ENCODE data around the gene TANC1. TPM values are rescaled to one million over a fixed set of nuclear protein-coding genes. Genes with fewer than 3 reads are reported as not detected.

The TANC1 gene
- total and polyA plus RNA-seq, 2 donors (not counting 3 experiments of a cell fraction or from before 2014, with no cell fraction given) = 58.9 to 99.4 TPM

DNA sequence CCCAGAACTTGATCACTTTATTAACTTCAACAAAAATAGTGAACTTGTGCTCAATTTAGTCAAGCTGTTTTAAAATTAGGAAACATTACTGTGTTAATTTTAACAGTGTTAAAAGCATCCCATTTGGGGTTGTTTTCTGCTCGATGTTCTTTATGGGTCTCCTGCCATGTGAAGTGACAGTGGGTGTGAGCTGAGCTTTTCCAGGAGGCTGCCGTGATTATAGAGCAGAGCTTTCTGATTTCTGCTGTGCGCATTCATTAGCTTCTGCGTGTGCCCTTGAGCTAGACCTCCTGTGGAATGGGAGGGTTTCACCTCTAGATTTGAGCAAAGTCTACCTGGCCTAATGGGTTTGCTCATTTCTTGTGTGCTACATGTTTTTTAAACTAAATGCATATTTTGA, 196.6 kb downstream of the TANC1 start:
- Histone ChIP-seq H3K36me3 (ENCODE audit: control insufficient read depth in 2 of 2, extremely low read depth in 1 of 2, insufficient read depth in 2 of 2, low read length in 2 of 2) (peaks cover 8 to 18% of the 10 kb centered on the region in 2 experiments), H3K9me1 (replicated peaks; ENCODE audit: control insufficient read depth, extremely low read depth, insufficient read depth, low read length) (no peaks in the 10 kb centered on the region), H4K20me1 (replicated peaks; ENCODE audit: control insufficient read depth, extremely low read depth, insufficient read depth, low read length) (peaks cover 4% of the 10 kb centered on the region), H3K9ac (replicated peaks; ENCODE audit: extremely low read depth, insufficient read depth, low read length) (no peak overlapping the region), H3K27ac (ENCODE audit: insufficient read depth, low read depth, low read length) (no peak overlapping the region), H3K9me3 (replicated peaks; ENCODE audit: control insufficient read depth, insufficient read depth, low read length) (no peaks in the 10 kb centered on the region), H3K27me3 (ENCODE audit: control insufficient read depth in 2 of 2, insufficient read depth in 2 of 2, low read length in 2 of 2) (no peaks in the 10 kb centered on the region), H3K4me2 (ENCODE audit: insufficient read depth, low read length) (no peak overlapping the region), H3K79me2 (ENCODE audit: control insufficient read depth, insufficient read depth, low read length) (peaks cover 2% of the 10 kb centered on the region), H2AFZ (ENCODE audit: low read depth, low read length) (no peak overlapping the region), H3K4me3 (replicated peaks in 1 of 3; ENCODE audit: insufficient read depth in 1 of 3, low read depth in 1 of 3, low read length in 3 of 3) (no peak overlapping the region), H3K4me1 (ENCODE audit: control insufficient read depth, extremely low read depth, insufficient read depth, low read length) (peaks cover 30% of the 10 kb centered on the region)
- DNase-seq (ENCODE audit: low read depth, low spot score) (no peak), FAIRE-seq (no peak)
- TF ChIP-seq EZH2 (IDR thresholded peaks at IDR 0.05; ENCODE audit: borderline replicate concordance, low read depth, low read length, severe bottlenecking) (no peak), MYC (IDR thresholded peaks at IDR 0.05; ENCODE audit: low read depth, low read length) (no peak), FOS (IDR thresholded peaks at IDR 0.05; ENCODE audit: borderline replicate concordance, insufficient read depth, low read length) (no peak), MAX (IDR thresholded peaks at IDR 0.05; ENCODE audit: insufficient read depth, insufficient read length) (no peak), JUN (IDR thresholded peaks at IDR 0.05; ENCODE audit: borderline replicate concordance, insufficient read depth, insufficient read length, low read depth) (no peak), POLR2A (IDR thresholded peaks at IDR 0.05; ENCODE audit: low read depth, low read length) (no peak), GATA2 (IDR thresholded peaks at IDR 0.05; ENCODE audit: insufficient read depth, insufficient read length, low read depth, low read length) (no peak), POLR2AphosphoS5 (IDR thresholded peaks at IDR 0.05; ENCODE audit: insufficient read depth, low read depth, low read length) (no peak)
- TF ChIP-seq, protein P1, sequence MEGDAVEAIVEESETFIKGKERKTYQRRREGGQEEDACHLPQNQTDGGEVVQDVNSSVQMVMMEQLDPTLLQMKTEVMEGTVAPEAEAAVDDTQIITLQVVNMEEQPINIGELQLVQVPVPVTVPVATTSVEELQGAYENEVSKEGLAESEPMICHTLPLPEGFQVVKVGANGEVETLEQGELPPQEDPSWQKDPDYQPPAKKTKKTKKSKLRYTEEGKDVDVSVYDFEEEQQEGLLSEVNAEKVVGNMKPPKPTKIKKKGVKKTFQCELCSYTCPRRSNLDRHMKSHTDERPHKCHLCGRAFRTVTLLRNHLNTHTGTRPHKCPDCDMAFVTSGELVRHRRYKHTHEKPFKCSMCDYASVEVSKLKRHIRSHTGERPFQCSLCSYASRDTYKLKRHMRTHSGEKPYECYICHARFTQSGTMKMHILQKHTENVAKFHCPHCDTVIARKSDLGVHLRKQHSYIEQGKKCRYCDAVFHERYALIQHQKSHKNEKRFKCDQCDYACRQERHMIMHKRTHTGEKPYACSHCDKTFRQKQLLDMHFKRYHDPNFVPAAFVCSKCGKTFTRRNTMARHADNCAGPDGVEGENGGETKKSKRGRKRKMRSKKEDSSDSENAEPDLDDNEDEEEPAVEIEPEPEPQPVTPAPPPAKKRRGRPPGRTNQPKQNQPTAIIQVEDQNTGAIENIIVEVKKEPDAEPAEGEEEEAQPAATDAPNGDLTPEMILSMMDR (IDR thresholded peaks at IDR 0.05; ENCODE audit: extremely low read depth in 1 of 2, insufficient read depth in 1 of 2, low read depth in 1 of 2, low read length in 2 of 2) = no peak
- no TSS peak for BruUV-seq (replicated peaks)
- ChIA-PET CTCF (interaction anchor here (1.2 to 2.8 kb wide), 5 partner anchors 11 to 46 kb away, joined by 3 to 12 read pairs (median 5); no protein-coding TSS in a partner anchor), POLR2A (no interaction called here)
- intact Hi-C loops (cut with micrococcal nuclease) = loop anchor here (5.0 kb wide), 1 partner anchor 193 kb away; no protein-coding TSS in a partner anchor
- dilution Hi-C loops (cut with MboI; ENCODE audit: extremely low pct_ligation_motif_present, low sequenced_read_pairs) = no loop called here
